HG02623 (cell line): ENCODE results near the gene PAM.

ENCODE experiments used
- ATAC-seq: cut with Tn5 transposase; IDR thresholded peaks from one replicate; pipeline ENCODE4 v1.9.1; 2021; ENCODE audit warnings: moderate library complexity; ENCODE audit not compliant: unreplicated experiment

Gene PAM

GRCh38 chr5:102927007-102927406, 171.9 kb downstream of the PAM start:
- no peak for ATAC-seq

DNA sequence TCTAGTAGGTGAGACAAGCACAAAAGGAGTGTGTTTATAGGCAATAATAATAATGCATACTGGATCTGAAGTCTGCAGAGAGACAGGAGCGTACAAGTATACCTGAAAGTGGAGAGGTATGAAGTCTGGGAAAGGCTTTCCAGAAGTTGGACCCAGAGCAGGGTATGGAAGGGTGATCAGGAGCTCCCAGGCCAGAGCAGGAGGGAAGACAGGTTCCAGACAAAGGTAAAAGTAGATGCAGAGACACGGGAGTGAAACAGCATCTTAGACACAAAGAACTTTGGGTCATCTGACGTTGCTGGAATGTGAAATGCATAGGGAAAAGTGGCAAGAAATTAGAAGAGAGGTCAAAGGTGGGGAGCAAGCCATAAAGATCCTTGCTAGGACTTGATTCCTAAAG, 175.1 kb downstream of the PAM start:
- ATAC-seq = no peak

GRCh38 chr5:102931085-102931725, 176.1 kb downstream of the PAM start:
- no peak for ATAC-seq

DNA sequence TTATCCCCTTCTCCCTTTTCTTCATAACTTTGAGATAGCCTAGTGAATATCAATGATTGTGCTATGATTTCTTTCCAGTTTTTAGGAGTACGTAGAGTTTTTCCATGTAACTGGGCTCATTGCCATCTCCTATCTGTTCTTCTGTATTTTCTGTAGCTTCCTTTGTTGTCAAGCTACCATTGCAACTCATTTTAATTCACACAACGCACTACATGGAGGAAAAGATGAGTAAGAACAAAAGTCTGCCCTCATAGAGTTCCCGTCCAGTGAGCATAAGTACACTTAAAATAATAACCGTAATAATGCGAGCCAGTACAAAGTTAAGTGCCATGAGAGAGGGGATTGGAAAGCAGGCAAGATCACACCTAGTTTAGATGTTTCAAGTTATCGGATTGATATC, 177.7 kb downstream of the PAM start:
- ATAC-seq = no peak

- ATAC-seq = no peak
Observed at GRCh38 chr5:102933316-102933715, 178.2 kb downstream of the PAM start.

DNA sequence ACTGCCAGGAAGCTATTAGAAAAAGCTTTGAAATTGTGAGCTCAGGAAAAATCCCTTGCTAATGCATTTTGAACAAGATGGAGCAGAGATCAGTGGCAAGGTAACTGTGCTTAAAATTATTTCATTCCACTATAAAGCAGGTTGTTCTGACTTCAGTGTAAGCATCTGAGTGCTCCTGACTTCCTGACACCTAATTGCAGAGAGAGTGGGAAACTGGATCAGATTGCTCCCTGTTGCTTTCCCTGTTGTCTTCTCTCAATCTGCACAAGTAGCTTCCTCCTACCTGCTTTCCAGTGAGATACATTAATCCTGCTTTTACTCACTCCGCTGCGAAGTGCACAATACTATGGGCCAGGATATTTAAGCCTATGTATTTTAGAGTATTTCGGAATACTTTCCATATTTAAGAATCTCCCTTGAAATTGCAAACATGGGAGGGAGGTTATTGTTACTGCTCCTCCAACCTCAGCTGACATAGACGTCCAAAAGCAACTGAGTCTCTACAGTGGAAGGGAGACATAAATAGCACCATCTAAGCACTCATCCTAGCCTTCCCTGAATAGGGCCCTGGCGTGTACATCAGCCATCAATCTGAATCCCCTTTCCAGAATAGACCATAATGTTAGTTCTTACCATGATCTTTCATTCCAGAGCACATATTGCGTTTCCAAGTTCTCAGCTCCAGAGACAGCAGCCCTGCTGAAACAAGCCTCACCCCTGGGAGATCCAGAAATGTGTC, 178.8 kb downstream of the PAM start:
- no peak for ATAC-seq

GRCh38 chr5:102937894-102938293, 182.8 kb downstream of the PAM start:
- ATAC-seq = no peak

- ATAC-seq = no peak
Observed at GRCh38 chr5:102941111-102941510, 186.0 kb downstream of the PAM start.

DNA sequence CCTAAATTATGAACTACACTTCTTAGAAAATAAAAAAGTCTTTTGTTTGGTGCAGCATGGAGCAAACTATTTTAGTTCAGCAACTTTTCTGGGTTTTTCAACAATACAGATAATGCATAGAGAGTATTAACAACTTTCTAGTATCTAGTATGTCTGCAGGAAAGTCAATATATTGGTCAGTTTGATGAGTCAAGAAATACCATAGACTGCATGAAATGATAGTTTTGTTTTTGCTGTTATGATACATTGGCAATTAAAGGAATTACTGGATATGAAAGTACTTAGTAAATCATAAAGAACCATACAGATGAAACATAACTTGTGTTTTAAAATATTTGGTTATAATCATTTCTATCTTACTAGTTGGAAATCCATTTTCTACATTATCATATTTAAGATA, 191.3 kb downstream of the PAM start:
- no peak for ATAC-seq

GRCh38 chr5:102946971-102947370, 191.9 kb downstream of the PAM start:
- ATAC-seq = no peak

DNA sequence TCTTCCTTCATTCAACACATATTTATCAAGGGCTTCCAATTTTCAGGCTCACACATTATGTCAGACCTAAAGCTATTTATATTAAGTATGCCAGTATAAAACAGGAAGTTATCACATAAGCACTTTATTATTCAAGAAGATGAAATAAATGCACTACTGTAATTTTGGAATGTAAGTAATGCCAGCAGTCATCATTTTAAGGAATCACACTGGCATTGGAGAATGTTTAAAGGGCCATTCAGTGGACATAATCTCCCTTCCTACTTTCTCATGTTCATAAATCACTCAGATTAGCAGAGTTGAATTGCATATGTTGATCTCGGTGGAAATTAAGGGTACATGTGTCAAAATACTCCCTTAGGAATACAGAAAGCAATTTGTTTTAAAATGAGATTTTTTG, 200.4 kb downstream of the PAM start:
- no peak for ATAC-seq

GRCh38 chr5:102956599-102956998, 201.5 kb downstream of the PAM start:
- no peak for ATAC-seq

DNA sequence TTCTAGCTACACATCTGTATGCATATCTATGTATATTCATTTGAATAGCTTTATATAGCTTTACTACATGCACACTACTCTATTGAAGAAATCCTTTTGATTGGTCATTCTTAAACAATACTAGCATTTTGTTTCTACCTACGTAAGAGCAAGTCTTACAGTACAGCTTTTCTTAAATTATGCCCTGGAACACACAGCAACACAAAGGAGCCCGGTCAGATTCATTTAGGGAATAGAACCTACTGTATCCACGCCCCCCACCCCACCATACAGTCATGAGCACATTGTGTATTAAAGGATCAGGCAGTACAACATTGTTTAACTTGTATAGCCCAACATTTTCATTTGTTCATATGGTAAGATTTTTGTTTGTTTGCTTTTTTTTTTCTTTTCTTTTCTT, 202.0 kb downstream of the PAM start:
- ATAC-seq = no peak

DNA sequence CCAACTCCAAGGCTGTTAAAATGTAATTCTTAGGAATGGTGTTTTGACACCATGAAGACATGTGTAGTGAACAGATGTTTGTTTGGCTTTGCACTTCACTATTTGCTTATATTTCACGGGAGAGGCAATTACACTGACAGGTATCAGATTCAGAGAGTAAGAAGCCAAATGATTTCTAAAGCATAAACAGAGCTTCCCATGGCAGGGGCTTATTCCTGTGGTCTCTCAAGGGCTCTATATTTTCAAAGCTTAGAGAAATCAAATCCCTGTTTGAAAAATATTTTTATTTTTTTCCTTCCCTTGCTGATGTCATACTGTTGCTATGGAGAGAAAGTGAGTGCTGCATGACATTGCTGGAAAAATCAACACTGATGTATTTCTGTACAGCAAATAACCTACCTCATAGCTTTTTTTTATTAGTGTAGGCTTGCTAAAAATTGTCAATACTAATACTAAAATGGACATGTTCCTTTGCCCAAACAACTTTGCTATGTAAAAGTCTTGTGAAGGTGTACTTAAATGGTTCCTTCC, 203.4 kb downstream of the PAM start:
- ATAC-seq = no peak

DNA sequence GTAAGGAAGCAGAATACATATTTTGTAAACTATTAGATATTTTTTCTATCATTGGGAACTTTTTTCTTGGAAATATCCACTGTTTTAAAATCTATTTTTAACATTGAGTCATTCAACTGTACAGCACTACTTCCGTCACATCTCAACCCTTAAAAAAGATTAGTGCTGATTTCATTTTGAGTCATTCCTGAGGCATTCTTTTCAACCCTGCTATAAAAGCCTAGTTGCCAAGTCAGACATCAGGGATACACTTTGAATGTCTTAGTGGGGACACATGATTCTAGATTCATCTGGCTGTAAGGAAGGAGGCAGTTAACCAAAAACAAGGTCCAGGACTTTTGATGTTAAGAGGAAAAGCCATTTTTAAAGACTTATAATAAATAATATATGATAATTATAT, 203.9 kb downstream of the PAM start:
- ATAC-seq = no peak

- ATAC-seq = no peak
Observed at GRCh38 chr5:102961671-102962070, 206.6 kb downstream of the PAM start.

DNA sequence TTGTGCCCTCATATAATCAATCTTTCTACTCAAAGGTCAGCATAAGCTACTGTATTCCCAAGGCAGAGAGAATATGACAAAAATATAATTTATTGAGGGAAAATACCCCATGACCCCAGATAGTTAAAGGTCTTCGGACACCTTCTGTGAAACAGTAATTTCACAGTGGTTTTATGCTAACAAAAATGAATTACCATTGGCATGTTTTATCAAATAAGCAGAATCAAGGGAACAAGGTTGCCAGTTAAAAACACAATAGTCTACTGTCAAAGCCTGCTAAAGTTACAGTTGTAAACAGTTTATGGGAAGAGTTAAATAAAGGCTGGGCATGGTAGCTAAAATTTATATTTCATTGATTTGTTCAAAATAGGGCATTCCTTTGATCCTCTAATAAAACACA, 210.5 kb downstream of the PAM start:
- no peak for ATAC-seq

DNA sequence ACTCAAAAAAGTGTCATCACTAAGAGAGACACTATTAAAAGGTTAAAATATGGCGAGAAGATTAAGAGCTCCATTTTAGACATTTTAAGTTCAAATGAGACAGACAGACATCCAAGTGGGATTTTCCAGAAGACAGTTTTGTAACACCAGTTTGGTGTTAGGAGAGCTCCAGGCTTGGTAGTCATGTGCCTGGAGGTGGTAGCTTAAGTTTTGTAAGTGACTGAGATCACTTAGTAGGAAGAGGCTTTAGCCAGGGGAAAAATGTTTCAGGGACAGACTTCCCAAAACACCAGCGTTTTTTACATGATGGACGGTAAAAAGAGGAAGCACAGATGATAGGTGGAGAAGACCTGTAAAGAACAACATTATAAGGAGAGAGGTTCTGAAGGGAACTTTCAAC, 214.5 kb downstream of the PAM start:
- no peak for ATAC-seq

DNA sequence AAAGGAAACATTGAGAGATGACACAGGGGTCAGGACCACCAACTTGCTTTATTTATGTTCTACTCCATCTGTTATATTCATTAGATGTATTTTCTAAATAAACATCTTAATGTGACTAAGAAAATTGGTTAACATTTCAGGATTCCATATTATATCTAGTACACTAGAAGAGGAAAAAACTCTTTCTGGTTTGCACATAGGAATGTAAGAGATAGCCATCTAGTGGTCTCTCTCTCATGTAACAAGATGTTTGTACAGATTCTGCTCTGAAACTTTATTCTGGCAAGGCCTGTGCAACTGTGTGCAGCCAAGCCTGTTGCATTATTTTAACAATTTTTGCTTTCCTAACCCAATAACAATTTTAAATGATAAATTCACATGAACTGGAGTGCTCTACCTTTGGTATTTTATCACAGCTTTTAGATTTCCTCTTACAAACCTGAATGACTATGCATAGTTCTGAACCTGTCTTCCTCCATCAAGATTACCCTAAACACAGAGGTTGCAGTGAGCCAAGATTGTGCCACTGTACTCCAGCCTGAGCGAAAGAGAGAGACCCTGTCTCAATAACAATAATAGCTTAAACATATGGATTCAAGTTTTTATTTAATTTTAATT, 216.7 kb downstream of the PAM start:
- ATAC-seq = peak; percentile 60

GRCh38 chr5:102974177-102974576, 219.1 kb downstream of the PAM start:
- ATAC-seq = no peak

DNA sequence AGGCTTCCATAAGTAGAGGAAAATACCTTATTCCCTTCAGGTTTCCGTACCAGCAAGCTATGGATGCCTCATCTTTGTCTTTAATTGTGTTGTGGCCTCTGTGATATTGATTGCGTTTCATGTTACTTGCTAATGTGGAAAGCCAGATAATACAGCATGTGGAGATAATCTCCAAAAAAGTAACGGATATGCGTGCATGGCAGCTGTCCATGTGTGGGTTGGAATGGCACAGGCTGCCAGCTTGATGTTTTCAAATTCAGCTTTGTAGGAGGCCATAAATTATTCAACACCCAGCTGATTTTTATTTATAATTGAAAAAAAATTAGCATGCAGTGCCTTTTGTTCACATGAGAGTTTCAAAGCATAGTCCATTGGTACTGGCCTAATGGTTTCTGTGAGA, 219.9 kb downstream of the PAM start:
- no peak for ATAC-seq
